ENCODE measurements around the gene MUC2.

MUC2 gene

DNA sequence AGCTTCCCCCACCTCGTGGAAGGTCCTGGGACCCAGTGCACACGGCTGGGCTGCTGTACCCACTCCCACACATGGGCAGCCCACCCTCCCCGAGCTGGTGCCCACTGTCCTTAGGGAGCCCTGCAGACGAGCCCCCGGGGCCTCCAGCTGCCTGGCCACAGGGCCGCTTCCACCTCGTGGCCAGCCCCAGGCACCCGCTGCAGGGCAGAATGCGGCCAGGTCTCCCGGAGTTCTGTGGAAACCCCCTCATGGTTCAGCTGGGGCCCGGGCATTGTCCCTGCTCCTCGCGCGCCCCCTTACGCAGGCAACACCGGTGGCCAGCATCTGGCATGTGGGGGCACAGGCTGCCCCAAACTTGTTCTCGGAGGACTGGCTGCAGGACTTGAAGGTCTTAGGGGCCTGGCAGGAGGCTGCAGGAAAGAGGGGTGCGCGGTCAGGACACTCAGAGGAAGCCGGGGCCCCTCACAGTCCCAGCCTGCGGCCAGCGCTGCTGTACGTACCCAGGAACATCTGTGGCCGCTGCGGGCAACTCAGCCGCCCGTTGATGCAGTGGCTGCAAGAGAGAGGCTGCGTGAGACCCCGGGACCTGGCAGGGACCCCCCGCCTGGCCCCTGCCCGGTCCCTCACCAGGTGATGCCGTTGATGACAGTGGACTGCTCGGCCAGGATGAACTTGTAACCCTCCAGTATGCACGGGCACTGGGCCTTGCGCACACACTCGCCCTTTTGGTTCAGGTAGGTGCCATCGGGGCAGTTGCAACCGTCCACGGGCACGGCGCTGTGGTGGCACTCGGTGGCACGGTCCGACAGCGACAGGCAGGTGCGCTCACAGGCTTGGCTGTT lies 47.8 kb upstream of the MUC2 start:
- H3K4me3 ChIP-seq (replicated peaks; ENCODE audit: insufficient read depth, low read length), result no peak overlapping the region
- no peak overlapping the region for H3K27ac ChIP-seq (replicated peaks)
- H3K27me3 ChIP-seq (ENCODE audit: insufficient read depth, poor library complexity, severe bottlenecking), result no peaks in the 10 kb centered on the region
- TF ChIP-seq, protein P1, sequence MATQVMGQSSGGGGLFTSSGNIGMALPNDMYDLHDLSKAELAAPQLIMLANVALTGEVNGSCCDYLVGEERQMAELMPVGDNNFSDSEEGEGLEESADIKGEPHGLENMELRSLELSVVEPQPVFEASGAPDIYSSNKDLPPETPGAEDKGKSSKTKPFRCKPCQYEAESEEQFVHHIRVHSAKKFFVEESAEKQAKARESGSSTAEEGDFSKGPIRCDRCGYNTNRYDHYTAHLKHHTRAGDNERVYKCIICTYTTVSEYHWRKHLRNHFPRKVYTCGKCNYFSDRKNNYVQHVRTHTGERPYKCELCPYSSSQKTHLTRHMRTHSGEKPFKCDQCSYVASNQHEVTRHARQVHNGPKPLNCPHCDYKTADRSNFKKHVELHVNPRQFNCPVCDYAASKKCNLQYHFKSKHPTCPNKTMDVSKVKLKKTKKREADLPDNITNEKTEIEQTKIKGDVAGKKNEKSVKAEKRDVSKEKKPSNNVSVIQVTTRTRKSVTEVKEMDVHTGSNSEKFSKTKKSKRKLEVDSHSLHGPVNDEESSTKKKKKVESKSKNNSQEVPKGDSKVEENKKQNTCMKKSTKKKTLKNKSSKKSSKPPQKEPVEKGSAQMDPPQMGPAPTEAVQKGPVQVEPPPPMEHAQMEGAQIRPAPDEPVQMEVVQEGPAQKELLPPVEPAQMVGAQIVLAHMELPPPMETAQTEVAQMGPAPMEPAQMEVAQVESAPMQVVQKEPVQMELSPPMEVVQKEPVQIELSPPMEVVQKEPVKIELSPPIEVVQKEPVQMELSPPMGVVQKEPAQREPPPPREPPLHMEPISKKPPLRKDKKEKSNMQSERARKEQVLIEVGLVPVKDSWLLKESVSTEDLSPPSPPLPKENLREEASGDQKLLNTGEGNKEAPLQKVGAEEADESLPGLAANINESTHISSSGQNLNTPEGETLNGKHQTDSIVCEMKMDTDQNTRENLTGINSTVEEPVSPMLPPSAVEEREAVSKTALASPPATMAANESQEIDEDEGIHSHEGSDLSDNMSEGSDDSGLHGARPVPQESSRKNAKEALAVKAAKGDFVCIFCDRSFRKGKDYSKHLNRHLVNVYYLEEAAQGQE (IDR thresholded peaks at IDR 0.05; ENCODE audit: insufficient replicate concordance, low read depth), result no peak
- TF ChIP-seq POLR2AphosphoS5 (IDR thresholded peaks at IDR 0.05; ENCODE audit: low read depth) (no peak), GABPA (IDR thresholded peaks at IDR 0.05; ENCODE audit: low read depth) (no peak), SPI1 (IDR thresholded peaks at IDR 0.05; ENCODE audit: borderline replicate concordance, low read depth) (no peak)
- TF ChIP-seq, protein P2, sequence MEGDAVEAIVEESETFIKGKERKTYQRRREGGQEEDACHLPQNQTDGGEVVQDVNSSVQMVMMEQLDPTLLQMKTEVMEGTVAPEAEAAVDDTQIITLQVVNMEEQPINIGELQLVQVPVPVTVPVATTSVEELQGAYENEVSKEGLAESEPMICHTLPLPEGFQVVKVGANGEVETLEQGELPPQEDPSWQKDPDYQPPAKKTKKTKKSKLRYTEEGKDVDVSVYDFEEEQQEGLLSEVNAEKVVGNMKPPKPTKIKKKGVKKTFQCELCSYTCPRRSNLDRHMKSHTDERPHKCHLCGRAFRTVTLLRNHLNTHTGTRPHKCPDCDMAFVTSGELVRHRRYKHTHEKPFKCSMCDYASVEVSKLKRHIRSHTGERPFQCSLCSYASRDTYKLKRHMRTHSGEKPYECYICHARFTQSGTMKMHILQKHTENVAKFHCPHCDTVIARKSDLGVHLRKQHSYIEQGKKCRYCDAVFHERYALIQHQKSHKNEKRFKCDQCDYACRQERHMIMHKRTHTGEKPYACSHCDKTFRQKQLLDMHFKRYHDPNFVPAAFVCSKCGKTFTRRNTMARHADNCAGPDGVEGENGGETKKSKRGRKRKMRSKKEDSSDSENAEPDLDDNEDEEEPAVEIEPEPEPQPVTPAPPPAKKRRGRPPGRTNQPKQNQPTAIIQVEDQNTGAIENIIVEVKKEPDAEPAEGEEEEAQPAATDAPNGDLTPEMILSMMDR (IDR thresholded peaks at IDR 0.05; ENCODE audit: insufficient read depth, low read length), result no peak
- DNase-seq (ENCODE audit: low read depth in 1 of 2, low spot score in 1 of 2), result no peak

- no peak overlapping the region for H3K27ac ChIP-seq (replicated peaks)
- H3K4me3 ChIP-seq (replicated peaks; ENCODE audit: insufficient read depth, low read length), result no peak overlapping the region
- H3K27me3 ChIP-seq (ENCODE audit: insufficient read depth, poor library complexity, severe bottlenecking), result no peaks in the 10 kb centered on the region
- TF ChIP-seq, protein P2 (IDR thresholded peaks at IDR 0.05; ENCODE audit: insufficient read depth, low read length), result no peak
- TF ChIP-seq SPI1 (IDR thresholded peaks at IDR 0.05; ENCODE audit: borderline replicate concordance, low read depth) (no peak), POLR2AphosphoS5 (IDR thresholded peaks at IDR 0.05; ENCODE audit: low read depth) (no peak), GABPA (IDR thresholded peaks at IDR 0.05; ENCODE audit: low read depth) (no peak)
- TF ChIP-seq, protein P1 (IDR thresholded peaks at IDR 0.05; ENCODE audit: insufficient replicate concordance, low read depth), result no peak
- no peak for DNase-seq (ENCODE audit: low read depth in 1 of 2, low spot score in 1 of 2)
Observed at GRCh38 chr11:1027483-1028290, 47.0 kb upstream of the MUC2 start.

GRCh38 chr11:1028291-1028540 lies 46.5 kb upstream of the MUC2 start:
- H3K27me3 ChIP-seq (ENCODE audit: insufficient read depth, poor library complexity, severe bottlenecking), result no peaks in the 10 kb centered on the region
- no peak for DNase-seq (ENCODE audit: low read depth in 1 of 2, low spot score in 1 of 2)
- H3K4me3 ChIP-seq (replicated peaks; ENCODE audit: insufficient read depth, low read length), result no peak overlapping the region
- TF ChIP-seq GABPA (IDR thresholded peaks at IDR 0.05; ENCODE audit: low read depth), result no peak
- TF ChIP-seq SPI1 (IDR thresholded peaks at IDR 0.05; ENCODE audit: borderline replicate concordance, low read depth), result no peak
- TF ChIP-seq, protein P1 (IDR thresholded peaks at IDR 0.05; ENCODE audit: insufficient replicate concordance, low read depth), result no peak
- no peak for TF ChIP-seq POLR2AphosphoS5 (IDR thresholded peaks at IDR 0.05; ENCODE audit: low read depth)
- TF ChIP-seq, protein P2 (IDR thresholded peaks at IDR 0.05; ENCODE audit: insufficient read depth, low read length), result no peak
- H3K27ac ChIP-seq (replicated peaks), result no peak overlapping the region
